ENCODE measurements around the gene PWWP2A.
"Not testable (repeated sequence)": the region's sequence is repeated elsewhere in the genome, so short reads cannot be mapped to it uniquely, and the experiment has no call there.

- TF ChIP-seq CTCF (IDR thresholded peaks at IDR 0.05; ENCODE audit: insufficient read depth, low read depth, low read length); EZH2 (IDR thresholded peaks at IDR 0.05; ENCODE audit: insufficient read depth, low read length): not testable (repeated sequence)
Measured at GRCh38 chr5:160144436-160144835, 25.2 kb upstream of the PWWP2A start.

Data from astrocyte (in vitro differentiated cells and primary cell).